Stimulated activated CD4-positive, alpha-beta T cell treated with anti-CD3 and anti-CD28 coated beads, Interleukin-15, amount 100 ng/mL, for 24 hours (primary cell): ENCODE measurements around the gene MCL1.

ENCODE experiments used
- DNase-seq: peaks from one replicate; pipeline ENCODE4 v3.0.0-alpha.2; 2020

Gene MCL1

GRCh38 chr1:150535511-150536287 lies 43.7 kb downstream of the MCL1 start:
- no peak for DNase-seq

- DNase-seq: no peak
These were observed 45.4 kb downstream of the MCL1 start for GRCh38 chr1:150534002-150534401.

GRCh38 chr1:150532860-150533259 lies 46.5 kb downstream of the MCL1 start:
- DNase-seq: no peak

- no peak for DNase-seq
These were observed 48.8 kb downstream of the MCL1 start for GRCh38 chr1:150530491-150531159.

GRCh38 chr1:150529017-150529416 lies 50.4 kb downstream of the MCL1 start:
- no peak for DNase-seq

- no peak for DNase-seq
These were observed 51.2 kb downstream of the MCL1 start for GRCh38 chr1:150528196-150528595.

GRCh38 chr1:150525348-150525747 lies 54.1 kb downstream of the MCL1 start:
- DNase-seq: no peak
